Measurements from ENCODE around the gene ZNF354C.

The ZNF354C gene

DNA sequence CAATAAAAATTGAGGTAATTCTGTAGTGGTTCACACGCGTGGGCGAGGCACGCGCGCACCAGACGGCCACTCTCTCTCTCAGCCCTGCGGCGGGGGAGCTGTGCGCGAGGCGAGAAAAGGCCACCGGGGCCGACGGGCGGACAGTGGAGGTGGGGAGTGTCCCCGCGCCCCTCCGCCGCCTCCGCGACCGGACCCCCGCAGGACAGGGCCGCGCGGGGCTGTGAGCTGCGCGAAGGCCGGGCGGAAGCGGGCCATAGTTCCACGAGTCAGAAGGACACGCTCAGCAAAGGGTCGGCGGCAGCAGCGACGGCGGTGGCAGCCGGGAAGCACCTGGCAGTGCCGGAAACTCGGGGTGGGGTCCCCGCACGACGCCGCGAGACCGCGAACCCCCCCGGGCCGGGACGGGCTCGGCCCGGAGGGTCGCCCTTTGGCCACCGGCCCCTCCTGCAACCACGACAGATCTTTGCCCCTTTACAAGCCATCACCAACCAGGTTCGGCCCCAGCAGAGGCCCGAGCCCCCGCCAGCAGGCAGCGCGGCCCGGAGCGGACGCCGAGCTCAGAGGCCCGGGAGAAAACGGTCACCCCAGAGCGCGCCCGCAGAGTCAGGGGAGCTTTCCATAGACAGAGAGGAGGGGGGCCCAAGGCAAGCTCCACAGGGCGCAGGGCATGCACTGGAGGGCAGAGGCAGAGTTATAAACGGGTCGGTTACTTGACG lies 60.9 kb downstream of the ZNF354C start:
- Histone ChIP-seq H3K23ac (ENCODE audit: low read length in 2 of 2) (no peak overlapping the region), H2AFZ (ENCODE audit: low read depth, low read length) (no peak overlapping the region), H3K27me3 (ENCODE audit: control insufficient read depth in 1 of 2, insufficient read depth in 1 of 2, low read length in 2 of 2) (no peaks in the 10 kb centered on the region), H4K8ac (ENCODE audit: low read length) (no peak overlapping the region), H3K14ac (ENCODE audit: low read length in 2 of 2) (no peak overlapping the region), H3K36me3 (ENCODE audit: control insufficient read depth in 1 of 2, insufficient read depth in 2 of 2, low read depth in 1 of 2, low read length in 2 of 2) (peaks cover 0 to 81% of the 10 kb centered on the region in 2 experiments), H3K4me3 (ENCODE audit: insufficient read depth in 1 of 2, low read depth in 1 of 2, low read length in 2 of 2) (no peak overlapping the region), H3K4me1 (ENCODE audit: control insufficient read depth, insufficient read depth, low read depth, low read length) (no peaks in the 10 kb centered on the region), H3K27ac (ENCODE audit: low read length, poor library complexity, severe bottlenecking) (no peak overlapping the region), H3K18ac (ENCODE audit: low read depth in 1 of 2, low read length in 2 of 2) (no peak overlapping the region), H2BK15ac (ENCODE audit: low read depth, poor library complexity, severe bottlenecking) (no peak overlapping the region), H3K9me3 (ENCODE audit: control insufficient read depth, low read length) (no peaks in the 10 kb centered on the region), H2BK12ac (ENCODE audit: low read length in 2 of 2) (no peak overlapping the region), H2BK120ac (ENCODE audit: low read depth, low read length) (no peak overlapping the region), H3K4ac (ENCODE audit: low read depth in 1 of 2, low read length in 2 of 2) (no peak overlapping the region), H4K91ac (ENCODE audit: low read length) (no peak overlapping the region), H3K79me1 (replicated peaks; ENCODE audit: low read length, poor library complexity, severe bottlenecking) (no peaks in the 10 kb centered on the region), H3K9ac (ENCODE audit: low read length) (no peak overlapping the region), H2BK5ac (ENCODE audit: low read depth, low read length, poor library complexity, severe bottlenecking) (no peak overlapping the region), H2AK5ac (ENCODE audit: low read length, severe bottlenecking) (no peak overlapping the region), H3K4me2 (ENCODE audit: low read length, poor library complexity, severe bottlenecking) (no peak overlapping the region)
- WGBS: 98% methylated on average over 45 of the region's 75 CpGs
- DNase-seq: no peak

DNA sequence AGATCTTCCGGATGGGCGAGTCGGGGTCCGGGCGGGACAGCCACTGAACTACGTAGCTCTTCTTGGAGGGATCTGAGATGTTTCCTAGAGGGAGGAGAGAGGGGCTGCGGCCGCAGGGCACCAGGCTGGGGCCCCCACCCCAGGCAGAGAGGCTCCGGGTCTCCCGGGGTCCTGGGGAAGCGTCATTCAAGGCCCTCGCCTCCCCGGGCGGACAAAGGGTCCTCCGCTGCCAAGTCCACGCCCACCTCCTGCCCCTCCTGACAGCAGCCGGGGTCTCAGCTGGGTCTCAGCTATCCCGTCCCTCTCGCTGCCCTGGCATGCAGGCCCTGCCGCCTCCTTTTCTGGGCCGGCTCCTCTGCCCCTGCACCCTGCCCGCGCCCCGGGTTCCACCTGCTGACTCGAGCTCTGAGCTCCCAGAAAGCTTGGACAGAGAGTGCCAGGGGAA lies 61.5 kb downstream of the ZNF354C start:
- H3K79me1 ChIP-seq (replicated peaks; ENCODE audit: low read length, poor library complexity, severe bottlenecking): no peaks in the 10 kb centered on the region
- no peaks in the 10 kb centered on the region for H3K27me3 ChIP-seq (ENCODE audit: control insufficient read depth in 1 of 2, insufficient read depth in 1 of 2, low read length in 2 of 2)
- WGBS: 96% methylated on average over 19 of the region's 25 CpGs

DNA sequence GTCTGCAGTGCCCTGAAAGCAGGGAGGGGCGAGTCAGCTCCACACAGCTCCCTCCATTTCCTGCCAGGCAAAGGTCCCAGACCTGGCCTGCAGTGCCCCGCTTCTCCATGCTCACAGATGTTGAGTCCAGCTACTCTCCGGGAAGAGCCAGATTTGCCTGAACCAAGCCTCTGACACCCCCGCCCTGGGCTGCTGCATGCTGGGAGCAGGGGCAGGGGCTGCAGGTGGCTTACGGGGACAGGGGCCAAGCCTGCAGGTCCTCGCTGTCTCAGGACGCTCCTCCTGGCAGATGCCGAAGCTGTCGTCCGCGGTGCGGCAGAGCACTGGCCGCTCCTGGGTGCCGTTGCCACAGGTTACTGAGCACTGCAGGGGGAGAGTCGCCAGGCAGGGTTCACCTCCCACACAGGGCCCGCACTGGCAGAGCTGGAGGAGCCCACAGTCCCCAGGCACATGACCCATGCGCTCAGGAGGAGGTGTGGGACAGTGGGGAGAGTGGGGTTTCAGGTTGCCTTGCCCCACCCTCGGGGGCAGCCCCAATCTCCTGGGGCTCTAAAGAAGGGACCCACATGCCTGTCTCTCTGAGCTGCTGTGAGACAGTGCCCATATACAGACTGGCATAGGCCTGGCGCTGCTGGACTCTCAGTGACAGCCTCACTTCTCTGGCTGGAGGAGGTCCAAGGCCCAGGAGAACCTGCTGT lies 62.4 kb downstream of the ZNF354C start:
- Histone ChIP-seq H2AFZ (ENCODE audit: low read depth, low read length) (no peak overlapping the region), H4K91ac (ENCODE audit: low read length) (no peak overlapping the region), H3K79me1 (replicated peaks; ENCODE audit: low read length, poor library complexity, severe bottlenecking) (no peaks in the 10 kb centered on the region), H3K27me3 (ENCODE audit: control insufficient read depth in 1 of 2, insufficient read depth in 1 of 2, low read length in 2 of 2) (no peaks in the 10 kb centered on the region), H3K4me2 (ENCODE audit: low read length, poor library complexity, severe bottlenecking) (no peak overlapping the region), H3K9ac (ENCODE audit: low read length) (no peak overlapping the region), H3K23ac (ENCODE audit: low read length in 2 of 2) (no peak overlapping the region), H3K36me3 (ENCODE audit: control insufficient read depth in 1 of 2, insufficient read depth in 2 of 2, low read depth in 1 of 2, low read length in 2 of 2) (peaks cover 0 to 87% of the 10 kb centered on the region in 2 experiments), H3K4ac (ENCODE audit: low read depth in 1 of 2, low read length in 2 of 2) (no peak overlapping the region), H3K4me3 (ENCODE audit: insufficient read depth in 1 of 2, low read depth in 1 of 2, low read length in 2 of 2) (no peak overlapping the region), H3K14ac (ENCODE audit: low read length in 2 of 2) (no peak overlapping the region), H3K18ac (ENCODE audit: low read depth in 1 of 2, low read length in 2 of 2) (no peak overlapping the region), H2BK12ac (ENCODE audit: low read length in 2 of 2) (no peak overlapping the region), H2BK120ac (ENCODE audit: low read depth, low read length) (no peak overlapping the region), H3K9me3 (ENCODE audit: control insufficient read depth, low read length) (no peaks in the 10 kb centered on the region), H2BK5ac (ENCODE audit: low read depth, low read length, poor library complexity, severe bottlenecking) (no peak overlapping the region), H3K4me1 (ENCODE audit: control insufficient read depth, insufficient read depth, low read depth, low read length) (no peaks in the 10 kb centered on the region), H3K27ac (ENCODE audit: low read length, poor library complexity, severe bottlenecking) (no peak overlapping the region), H4K8ac (ENCODE audit: low read length) (no peak overlapping the region), H2AK5ac (ENCODE audit: low read length, severe bottlenecking) (no peak overlapping the region), H2BK15ac (ENCODE audit: low read depth, poor library complexity, severe bottlenecking) (no peak overlapping the region)
- no peak for DNase-seq
- WGBS: 94% methylated on average over 19 of the region's 19 CpGs

More for the DNA sequence above, 61.5 kb downstream of the ZNF354C start:
- Histone ChIP-seq H3K18ac (ENCODE audit: low read depth in 1 of 2, low read length in 2 of 2) (no peak overlapping the region), H2AFZ (ENCODE audit: low read depth, low read length) (no peak overlapping the region), H4K91ac (ENCODE audit: low read length) (no peak overlapping the region), H3K4me1 (ENCODE audit: control insufficient read depth, insufficient read depth, low read depth, low read length) (no peaks in the 10 kb centered on the region), H2BK12ac (ENCODE audit: low read length in 2 of 2) (no peak overlapping the region), H3K4ac (ENCODE audit: low read depth in 1 of 2, low read length in 2 of 2) (no peak overlapping the region), H3K9me3 (ENCODE audit: control insufficient read depth, low read length) (no peaks in the 10 kb centered on the region), H3K27ac (ENCODE audit: low read length, poor library complexity, severe bottlenecking) (no peak overlapping the region), H2BK120ac (ENCODE audit: low read depth, low read length) (no peak overlapping the region), H3K36me3 (ENCODE audit: control insufficient read depth in 1 of 2, insufficient read depth in 2 of 2, low read depth in 1 of 2, low read length in 2 of 2) (peaks cover 0 to 83% of the 10 kb centered on the region in 2 experiments), H2BK5ac (ENCODE audit: low read depth, low read length, poor library complexity, severe bottlenecking) (no peak overlapping the region), H3K23ac (ENCODE audit: low read length in 2 of 2) (no peak overlapping the region), H3K14ac (ENCODE audit: low read length in 2 of 2) (no peak overlapping the region), H3K4me3 (ENCODE audit: insufficient read depth in 1 of 2, low read depth in 1 of 2, low read length in 2 of 2) (no peak overlapping the region), H2BK15ac (ENCODE audit: low read depth, poor library complexity, severe bottlenecking) (no peak overlapping the region), H4K8ac (ENCODE audit: low read length) (no peak overlapping the region), H3K9ac (ENCODE audit: low read length) (no peak overlapping the region), H2AK5ac (ENCODE audit: low read length, severe bottlenecking) (no peak overlapping the region), H3K4me2 (ENCODE audit: low read length, poor library complexity, severe bottlenecking) (no peak overlapping the region)
- no peak for DNase-seq

DNA sequence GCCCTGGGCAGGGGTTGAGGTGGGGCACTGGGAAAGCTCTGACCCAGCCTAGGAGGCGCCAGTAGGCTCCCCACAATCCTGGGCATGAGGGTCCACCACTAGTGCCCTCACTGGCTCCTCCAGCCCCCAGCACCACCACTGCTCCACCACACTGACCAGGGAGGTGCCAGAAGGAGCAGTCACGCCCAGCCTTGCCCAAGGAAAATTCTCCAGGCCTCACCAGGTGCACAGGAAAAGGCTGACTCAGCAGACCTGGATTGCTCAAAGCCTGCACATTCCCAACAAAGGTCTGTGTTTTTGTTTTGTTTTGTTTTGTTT lies 62.9 kb downstream of the ZNF354C start:
- Histone ChIP-seq H2BK5ac (ENCODE audit: low read depth, low read length, poor library complexity, severe bottlenecking) (no peak overlapping the region), H4K8ac (ENCODE audit: low read length) (no peak overlapping the region), H3K27me3 (ENCODE audit: control insufficient read depth in 1 of 2, insufficient read depth in 1 of 2, low read length in 2 of 2) (no peaks in the 10 kb centered on the region), H3K4me2 (ENCODE audit: low read length, poor library complexity, severe bottlenecking) (no peak overlapping the region), H3K18ac (ENCODE audit: low read depth in 1 of 2, low read length in 2 of 2) (no peak overlapping the region), H2AFZ (ENCODE audit: low read depth, low read length) (no peak overlapping the region), H3K14ac (ENCODE audit: low read length in 2 of 2) (no peak overlapping the region), H3K4me3 (ENCODE audit: insufficient read depth in 1 of 2, low read depth in 1 of 2, low read length in 2 of 2) (no peak overlapping the region), H3K27ac (ENCODE audit: low read length, poor library complexity, severe bottlenecking) (no peak overlapping the region), H2BK15ac (ENCODE audit: low read depth, poor library complexity, severe bottlenecking) (no peak overlapping the region), H3K23ac (ENCODE audit: low read length in 2 of 2) (no peak overlapping the region), H2BK120ac (ENCODE audit: low read depth, low read length) (no peak overlapping the region), H3K4ac (ENCODE audit: low read depth in 1 of 2, low read length in 2 of 2) (no peak overlapping the region), H3K79me1 (replicated peaks; ENCODE audit: low read length, poor library complexity, severe bottlenecking) (no peaks in the 10 kb centered on the region), H3K9ac (ENCODE audit: low read length) (no peak overlapping the region), H4K91ac (ENCODE audit: low read length) (no peak overlapping the region), H2AK5ac (ENCODE audit: low read length, severe bottlenecking) (no peak overlapping the region), H3K9me3 (ENCODE audit: control insufficient read depth, low read length) (no peaks in the 10 kb centered on the region), H3K36me3 (ENCODE audit: control insufficient read depth in 1 of 2, insufficient read depth in 2 of 2, low read depth in 1 of 2, low read length in 2 of 2) (peaks cover 0 to 91% of the 10 kb centered on the region in 2 experiments), H2BK12ac (ENCODE audit: low read length in 2 of 2) (no peak overlapping the region), H3K4me1 (ENCODE audit: control insufficient read depth, insufficient read depth, low read depth, low read length) (no peaks in the 10 kb centered on the region)
- DNase-seq: no peak
- WGBS: 33% methylated on average over 1 of the region's 2 CpGs

Data from mesenchymal stem cell (in vitro differentiated cells and primary cell).